Anterior cingulate cortex (tissue), 58 donors: ENCODE data around the gene SLC16A10.

Source experiments
- DNase-seq, 58 donors: peaks; one replicate each; lab custom pipeline; 2025; lab: John Stamatoyannopoulos, UW

SLC16A10 gene

DNA sequence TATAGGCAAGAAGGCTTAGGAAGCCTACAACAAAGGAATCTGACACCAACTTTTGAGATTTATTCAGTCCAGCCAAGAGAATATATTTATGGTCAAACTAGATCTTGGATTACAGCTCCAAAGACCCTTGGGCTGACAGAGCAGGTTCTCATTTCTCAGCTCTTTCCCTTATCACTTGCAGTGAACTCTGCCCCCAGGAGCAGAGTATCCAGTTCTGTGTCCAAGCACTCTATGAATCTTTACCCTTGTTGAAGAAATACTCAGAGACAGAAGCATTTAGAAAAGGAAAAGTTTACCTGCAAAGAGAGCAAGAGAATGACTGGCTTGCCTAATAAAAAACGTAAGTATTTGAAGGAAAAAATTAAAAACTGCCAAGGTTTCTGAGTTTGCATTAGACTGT, 190.5 kb downstream of the SLC16A10 start:
- DNase-seq: no peak

DNA sequence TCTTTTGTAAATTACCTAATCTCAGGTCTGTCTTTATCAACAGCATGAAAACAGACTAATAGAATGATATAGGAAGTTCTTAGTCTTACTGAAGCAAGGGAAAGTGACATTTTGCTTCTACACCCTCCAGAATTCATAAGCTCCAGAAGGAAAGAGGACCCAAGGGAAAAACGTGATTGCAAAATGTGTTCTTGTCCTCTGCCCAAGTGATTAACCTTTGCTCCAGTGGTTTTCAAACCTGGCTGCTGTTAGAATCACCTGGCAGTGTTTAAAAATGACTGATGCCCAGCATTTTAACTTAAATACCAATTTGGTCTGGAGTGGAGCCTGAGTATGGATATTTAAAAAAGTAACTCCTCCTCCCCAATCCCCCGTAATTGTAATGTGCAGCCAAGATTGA, 191.4 kb downstream of the SLC16A10 start:
- no peak for DNase-seq

DNA sequence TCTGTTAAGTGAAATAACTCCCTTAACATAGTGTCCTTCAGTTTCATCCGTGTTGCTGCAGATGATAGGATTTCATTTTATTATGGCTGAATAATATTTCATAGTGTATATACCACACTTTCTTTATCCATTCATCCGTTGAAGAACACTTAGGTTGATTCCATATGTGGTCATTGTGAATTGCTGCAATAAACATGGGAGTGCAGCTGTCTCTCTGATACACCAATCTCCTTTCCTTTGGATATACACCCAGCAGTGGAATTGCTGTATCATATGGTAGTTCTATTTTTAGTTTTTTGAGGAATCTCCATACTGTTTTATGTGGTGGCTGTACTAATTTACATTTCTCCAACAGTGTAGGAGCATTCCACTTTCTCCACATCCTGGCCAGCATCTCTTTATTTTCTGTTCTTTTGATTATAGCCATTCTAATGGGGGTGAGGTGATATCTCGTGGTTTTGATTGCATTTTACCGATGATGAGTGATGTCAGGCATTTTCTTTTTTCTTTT, 193.2 kb downstream of the SLC16A10 start:
- no peak for DNase-seq
